ENCODE data around the gene USP3.
A peak's percentile ranks its signal among the peaks of the same experiment; 100 is the strongest.

The USP3 gene

GRCh38 chr15:63478243-63478642 is 26.1 kb upstream of the USP3 start:
- DNase-seq = no peak

GRCh38 chr15:63480441-63480821 is 24.0 kb upstream of the USP3 start:
- DNase-seq = no peak

GRCh38 chr15:63481105-63481810 is 23.1 kb upstream of the USP3 start:
- DNase-seq = peak; percentile 87 to 95 (median 91)

GRCh38 chr15:63482874-63483323 is 21.5 kb upstream of the USP3 start:
- DNase-seq = no peak

GRCh38 chr15:63483521-63484371 is 20.6 kb upstream of the USP3 start:
- DNase-seq = peak; percentile 75 to 83 (median 76)

- DNase-seq = no peak
These were observed 19.8 kb upstream of the USP3 start for GRCh38 chr15:63484433-63485186.

GRCh38 chr15:63487076-63487757 is 17.2 kb upstream of the USP3 start:
- peak; percentile 90 to 92 (median 92) for DNase-seq

GRCh38 chr15:63487758-63488397 is 16.5 kb upstream of the USP3 start:
- DNase-seq = peak; percentile 83 to 87 (median 84)

GRCh38 chr15:63488398-63488960 is 15.9 kb upstream of the USP3 start:
- no peak for DNase-seq

GRCh38 chr15:63489352-63489751 is 15.0 kb upstream of the USP3 start:
- DNase-seq = no peak

GRCh38 chr15:63490345-63491034 is 13.9 kb upstream of the USP3 start:
- peak; percentile 88 to 96 (median 95) for DNase-seq

- DNase-seq = peak; percentile 80 to 96 (median 93)
These were observed 13.1 kb upstream of the USP3 start for GRCh38 chr15:63491116-63491827.

- DNase-seq = no peak
These were observed 12.4 kb upstream of the USP3 start for GRCh38 chr15:63491979-63492378.

- peak; percentile 71 to 86 (median 81) for DNase-seq
These were observed 11.8 kb upstream of the USP3 start for GRCh38 chr15:63492541-63493077.

- no peak for DNase-seq
These were observed 11.0 kb upstream of the USP3 start for GRCh38 chr15:63493436-63493835.

GRCh38 chr15:63494408-63494807 is 10.0 kb upstream of the USP3 start:
- DNase-seq = no peak

GRCh38 chr15:63495343-63495742 is 9.1 kb upstream of the USP3 start:
- no peak for DNase-seq

GRCh38 chr15:63495780-63496488 is 8.5 kb upstream of the USP3 start:
- no peak for DNase-seq
